Esophagus (tissue), 2 donors: ENCODE results near the gene AP2M1. TPM values are rescaled to one million over a fixed set of nuclear protein-coding genes. Genes with fewer than 3 reads are reported as not detected.
"Not testable (repeated sequence)": the region's sequence is repeated elsewhere in the genome, so short reads cannot be mapped to it uniquely, and the experiment has no call there.

ENCODE experiments used
- H3K27ac ChIP-seq, 2 donors: one replicate each; pipeline ENCODE4 v1.5.1; 2013; ENCODE audit warnings: low read depth in 2 of 2, mild to moderate bottlenecking in 2 of 2, inconsistent platforms in 1 of 2, low read length in 1 of 2, moderate library complexity in 1 of 2
- H3K27me3 ChIP-seq, 2 donors: one replicate each; pipeline ENCODE4 v1.6.1; 2013; ENCODE audit warnings: low read length in 2 of 2, control low read depth in 1 of 2, mild to moderate bottlenecking in 1 of 2; ENCODE audit not compliant: insufficient read depth in 2 of 2, control insufficient read depth in 1 of 2
- H3K36me3 ChIP-seq, 2 donors: one replicate each; pipeline ENCODE4 v1.6.1; 2013; ENCODE audit warnings: low read length in 1 of 2; ENCODE audit not compliant: control insufficient read depth in 2 of 2, insufficient read depth in 2 of 2
- H3K4me1 ChIP-seq, 2 donors: one replicate each; pipeline ENCODE4 v1.6.1; 2013; ENCODE audit warnings: low read length in 1 of 2; ENCODE audit not compliant: control insufficient read depth in 2 of 2, insufficient read depth in 2 of 2
- H3K4me3 ChIP-seq, 2 donors: one replicate each; pipeline ENCODE4 v1.5.1; 2013; ENCODE audit warnings: low read length in 2 of 2, mild to moderate bottlenecking in 2 of 2, low read depth in 1 of 2, moderate library complexity in 1 of 2
- H3K9me3 ChIP-seq, 2 donors: one replicate each; pipeline ENCODE4 v1.6.1; 2013; ENCODE audit warnings: mild to moderate bottlenecking in 2 of 2, low read depth in 1 of 2, low read length in 1 of 2, moderate library complexity in 1 of 2; ENCODE audit not compliant: control insufficient read depth in 2 of 2, insufficient read depth in 1 of 2
- WGBS, 2 donors: extraction: QIAGEN DNeasy Blood & Tissue Kit; methylation state at CpG; one replicate each; pipeline ENCODE4 v1.1.7; 2013; 5-methylcytosine and 5-hydroxymethylcytosine counted together
- polyA plus RNA-seq, 2 donors: library from polyadenylated mRNA; stranded (reverse); fragments of 200-250 nt; gene quantifications; one replicate each; pipeline ENCODE4 v1.2.3, GENCODE V29; 2013
- donor health status: healthy with polysubstance abuse.
- donor health status: Bipolar disorder and iron deficiency.

AP2M1 gene
- polyA plus RNA-seq, 2 donors: 94.2 to 210 TPM

DNA sequence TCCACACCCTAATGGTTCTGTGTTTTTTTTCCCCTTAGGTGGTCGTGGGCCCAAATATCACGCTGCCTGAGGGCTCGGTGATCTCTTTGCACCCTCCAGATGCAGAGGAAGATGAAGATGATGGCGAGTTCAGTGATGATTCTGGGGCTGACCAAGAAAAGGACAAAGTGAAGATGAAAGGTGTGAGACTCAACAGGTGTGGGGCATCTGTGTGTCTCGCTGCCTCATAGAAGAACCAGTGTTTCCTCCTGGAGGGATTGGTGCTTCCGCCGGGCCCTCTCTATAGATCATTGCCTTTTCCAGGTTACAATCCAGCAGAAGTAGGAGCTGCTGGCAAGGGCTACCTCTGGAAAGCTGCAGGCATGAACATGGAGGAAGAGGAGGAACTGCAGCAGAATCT is 32.5 kb upstream of the AP2M1 start:
- H3K27me3 ChIP-seq: no peaks in the 10 kb centered on the region
- H3K9me3 ChIP-seq: no peaks in the 10 kb centered on the region
- H3K4me1 ChIP-seq: no peaks in the 10 kb centered on the region
- peaks cover 8 to 44% of the 10 kb centered on the region in 2 donors for H3K36me3 ChIP-seq
- H3K4me3 ChIP-seq: no peak overlapping the region
- H3K27ac ChIP-seq: no peak overlapping the region
- WGBS, 2 donors: 90 to 91% methylated on average over 7 of the region's 7 CpGs

DNA sequence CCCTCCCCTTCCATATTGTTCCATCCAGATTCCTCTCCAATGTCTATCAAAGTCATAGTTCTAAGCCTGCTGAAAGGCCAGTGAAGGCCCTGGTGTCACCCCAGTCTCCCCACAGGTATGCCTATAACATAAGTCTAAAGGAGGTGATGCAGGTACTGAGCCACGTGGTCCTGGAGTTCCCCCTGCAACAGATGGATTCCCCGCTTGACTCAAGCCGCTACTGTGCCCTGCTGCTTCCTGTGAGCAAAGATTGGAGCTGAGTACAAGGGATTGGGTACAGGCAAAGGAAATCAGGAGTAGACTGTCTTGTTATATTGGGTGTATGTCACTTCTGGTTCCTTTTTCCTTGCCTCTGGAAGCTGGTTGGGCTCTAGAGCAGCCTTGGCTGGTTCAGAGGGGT is 31.3 kb upstream of the AP2M1 start:
- peaks cover 8 to 40% of the 10 kb centered on the region in 2 donors for H3K36me3 ChIP-seq
- no peak overlapping the region for H3K4me3 ChIP-seq
- H3K4me1 ChIP-seq: no peaks in the 10 kb centered on the region
- 84 to 86% methylated on average over 3 of the region's 3 CpGs for WGBS, 2 donors
- H3K27me3 ChIP-seq: no peaks in the 10 kb centered on the region
- H3K9me3 ChIP-seq: no peaks in the 10 kb centered on the region
- H3K27ac ChIP-seq: no peak overlapping the region

DNA sequence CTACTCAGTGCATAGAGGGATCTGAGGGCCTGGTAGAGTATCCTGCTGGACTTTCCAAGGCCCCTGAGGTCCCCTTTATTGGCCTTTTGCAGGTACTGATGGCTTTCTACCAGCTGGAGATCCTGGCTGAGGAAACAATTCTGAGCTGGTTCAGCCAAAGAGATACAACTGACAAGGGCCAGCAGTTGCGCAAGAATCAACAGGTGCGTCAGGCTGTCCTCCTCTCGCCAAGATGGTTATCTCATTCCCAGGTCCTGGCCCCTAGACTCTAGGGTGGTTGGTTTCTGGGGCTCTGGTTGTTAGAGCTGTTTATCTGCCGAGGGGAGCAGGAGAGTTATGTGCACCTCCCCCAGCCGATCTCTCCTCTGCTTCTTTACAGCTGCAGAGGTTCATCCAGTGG is 30.1 kb upstream of the AP2M1 start:
- Histone ChIP-seq H3K4me1 (no peaks in the 10 kb centered on the region), H3K4me3 (no peak overlapping the region), H3K9me3 (no peaks in the 10 kb centered on the region), H3K27me3 (no peaks in the 10 kb centered on the region), H3K27ac (no peak overlapping the region), H3K36me3 (peaks cover 8 to 40% of the 10 kb centered on the region in 2 donors)
- WGBS, 2 donors: 66 to 70% methylated on average over 5 of the region's 5 CpGs

DNA sequence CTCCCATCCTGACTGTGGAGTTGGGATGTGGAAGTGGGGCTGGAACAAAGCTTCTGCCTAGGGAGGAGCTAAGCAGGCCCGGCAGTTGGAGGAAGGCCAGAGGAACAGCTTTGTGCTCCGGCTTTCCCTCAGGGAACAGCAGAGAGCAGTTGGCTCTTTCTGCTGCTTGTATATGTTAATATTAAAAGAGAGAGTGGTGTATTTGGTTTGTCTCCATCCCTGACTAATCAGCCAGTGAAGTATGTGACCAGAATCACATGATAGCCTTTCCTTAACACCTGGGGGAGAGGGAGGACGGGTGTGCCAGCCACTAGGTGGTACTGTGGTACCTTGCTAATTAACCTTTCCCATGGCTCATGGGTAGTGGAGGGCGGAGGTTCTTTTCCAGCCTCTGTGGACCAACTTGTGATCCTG is 29.5 kb upstream of the AP2M1 start:
- H3K27ac ChIP-seq: peak overlapping the region in 1 of 2 donors; percentile 42
- H3K9me3 ChIP-seq: no peaks in the 10 kb centered on the region
- no peaks in the 10 kb centered on the region for H3K27me3 ChIP-seq

DNA sequence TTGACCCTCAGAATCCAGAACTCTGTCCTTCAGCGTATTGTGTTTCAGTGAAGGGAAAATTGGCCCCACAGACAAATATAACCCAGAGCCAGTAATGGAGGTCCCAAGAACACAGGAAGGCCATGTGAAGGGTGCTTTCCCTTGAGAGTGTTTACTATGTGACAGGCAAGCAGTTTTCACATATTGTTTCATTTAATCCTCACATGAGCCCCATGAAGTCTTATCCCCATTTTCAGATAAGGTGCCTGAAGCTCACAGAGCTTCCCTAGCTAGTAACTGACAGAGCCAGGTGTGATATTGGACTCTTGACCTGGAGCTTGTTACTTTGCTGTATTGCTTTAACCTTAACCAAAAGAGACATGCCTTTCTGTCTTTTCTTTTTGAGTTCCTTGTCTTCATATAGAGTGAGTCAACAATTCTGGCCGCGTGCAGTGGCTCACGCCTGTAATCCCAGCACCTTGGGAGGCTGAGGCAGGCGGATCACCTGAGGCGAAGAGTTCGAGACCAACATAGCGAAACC is 28.8 kb upstream of the AP2M1 start:
- Histone ChIP-seq H3K9me3 (no peaks in the 10 kb centered on the region), H3K36me3 (peaks cover 8 to 35% of the 10 kb centered on the region in 2 donors), H3K4me1 (no peaks in the 10 kb centered on the region), H3K27me3 (no peaks in the 10 kb centered on the region), H3K4me3 (no peak overlapping the region), H3K27ac (no peak overlapping the region)
- 75 to 86% methylated on average over 8 of the region's 8 CpGs for WGBS, 2 donors

More for the DNA sequence above, 29.5 kb upstream of the AP2M1 start:
- 27 to 29% methylated on average over 4 of the region's 4 CpGs for WGBS, 2 donors
- no peaks in the 10 kb centered on the region for H3K4me1 ChIP-seq
- H3K36me3 ChIP-seq: peaks cover 8 to 40% of the 10 kb centered on the region in 2 donors
- no peak overlapping the region for H3K4me3 ChIP-seq

DNA sequence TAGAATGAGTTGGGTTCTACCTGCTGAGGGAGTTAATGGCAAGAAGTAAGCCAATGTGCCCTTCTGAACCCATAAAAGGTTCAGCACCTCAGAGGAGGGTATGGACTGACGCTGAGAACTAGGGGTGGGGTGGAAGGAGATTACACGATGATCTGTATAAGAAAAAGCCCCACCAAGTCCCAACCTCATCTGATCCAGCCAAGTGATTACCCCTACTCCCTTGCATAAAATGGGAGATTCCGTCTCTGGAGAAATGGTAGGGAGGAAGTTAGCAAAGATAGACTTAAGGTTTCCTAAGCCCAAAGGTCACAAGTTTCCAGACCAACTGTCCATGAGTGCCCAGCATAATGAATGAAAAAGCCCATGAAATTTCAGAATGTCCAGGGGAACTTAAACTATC is 26.6 kb upstream of the AP2M1 start:
- Histone ChIP-seq H3K9me3 (no peaks in the 10 kb centered on the region), H3K4me3 (no peak overlapping the region), H3K27ac (no peak overlapping the region), H3K4me1 (no peaks in the 10 kb centered on the region), H3K27me3 (no peaks in the 10 kb centered on the region), H3K36me3 (peaks cover 3 to 20% of the 10 kb centered on the region in 2 donors)
- WGBS, 2 donors: 85% methylated on average over 3 of the region's 3 CpGs

DNA sequence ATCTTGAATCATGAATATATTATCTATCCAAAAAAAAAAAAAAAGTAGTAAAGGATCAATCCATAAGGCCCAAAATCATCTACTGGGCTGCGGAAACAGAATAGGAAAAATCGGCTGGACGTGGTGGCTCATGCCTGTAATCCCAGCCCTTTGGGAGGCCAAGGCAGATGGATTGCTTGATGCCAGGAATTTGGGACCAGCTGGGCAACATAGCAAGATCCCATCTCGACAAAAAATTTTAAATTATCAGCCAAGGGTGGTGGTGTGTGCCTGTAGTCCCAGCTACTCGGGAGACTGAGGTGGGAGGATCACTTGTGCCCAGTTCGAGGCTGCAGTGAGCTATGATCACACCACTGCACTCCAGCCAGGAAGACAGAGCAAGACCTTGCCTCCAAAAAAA is 25.5 kb upstream of the AP2M1 start:
- Histone ChIP-seq H3K27ac (no peak overlapping the region), H3K4me1 (no peaks in the 10 kb centered on the region), H3K9me3 (no peaks in the 10 kb centered on the region), H3K27me3 (no peaks in the 10 kb centered on the region), H3K4me3 (no peak overlapping the region), H3K36me3 (peaks cover 0 to 11% of the 10 kb centered on the region in 2 donors)
- 90 to 94% methylated on average over 6 of the region's 6 CpGs for WGBS, 2 donors

DNA sequence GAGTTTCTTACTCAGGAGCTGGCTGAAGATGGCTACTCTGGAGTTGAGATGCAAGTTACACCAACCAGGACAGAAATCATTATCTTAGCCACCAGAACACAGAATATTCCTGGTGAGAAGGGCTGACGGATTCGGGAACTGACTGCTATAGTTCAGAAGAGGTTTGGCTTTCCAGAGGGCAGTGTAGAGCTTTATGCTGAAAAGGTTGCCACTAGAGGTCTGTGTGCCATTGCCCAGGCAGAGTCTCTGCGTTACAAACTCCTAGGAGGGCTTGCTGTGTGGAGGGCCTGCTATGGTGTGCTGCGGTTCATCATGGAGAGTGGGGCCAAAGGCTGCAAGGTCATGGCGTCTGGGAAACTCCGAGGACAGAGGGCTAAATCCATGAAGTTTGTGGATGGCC is 24.9 kb upstream of the AP2M1 start:
- not testable (repeated sequence) for H3K4me3 ChIP-seq, H3K36me3 ChIP-seq, H3K4me1 ChIP-seq, H3K9me3 ChIP-seq, H3K27ac ChIP-seq, H3K27me3 ChIP-seq
- WGBS, 2 donors: 75 to 76% methylated on average over 6 of the region's 6 CpGs

DNA sequence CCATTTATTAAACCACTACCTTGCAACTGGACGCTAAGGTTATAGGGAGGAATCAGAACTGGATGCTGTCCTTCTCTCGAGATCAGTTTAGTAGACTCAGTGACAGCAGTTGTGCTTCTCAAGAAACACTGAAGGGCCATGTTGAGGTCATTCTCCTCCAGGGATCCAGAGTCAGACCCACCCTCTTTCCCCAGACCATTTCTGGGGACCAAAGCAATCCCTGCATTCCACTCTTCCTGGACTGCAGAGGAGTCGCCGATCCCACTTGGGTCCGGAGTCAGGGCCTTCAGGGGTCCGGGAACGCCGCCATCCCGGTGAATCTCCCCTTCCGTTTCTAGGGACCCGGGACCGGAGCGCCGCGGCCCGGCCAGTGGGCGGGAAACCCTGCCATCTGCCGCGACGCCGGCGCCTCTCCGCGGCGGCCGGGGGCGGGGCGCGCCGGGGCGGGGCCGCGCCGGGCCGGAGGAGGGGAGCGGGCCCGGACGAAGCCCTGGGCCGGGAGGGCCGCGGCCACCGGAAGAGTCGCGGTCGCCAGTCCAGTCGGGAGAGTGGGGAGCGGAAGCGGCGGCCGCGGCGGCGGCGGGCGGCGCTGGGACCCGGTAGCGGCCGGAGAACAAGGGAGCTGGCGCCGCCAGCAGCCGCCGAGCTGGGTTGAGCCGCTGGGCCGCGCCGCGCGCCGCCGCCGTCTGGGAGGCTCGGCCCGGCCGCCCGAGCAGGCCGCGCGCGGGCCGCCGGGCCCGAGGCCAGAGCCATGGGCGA is 19.6 kb upstream of the AP2M1 start, which contains the start of gene DVL3:
Gene DVL3 (plus strand): TSS at position 493 of the 759 bp plus-strand sequence. CDS start 259 bp downstream, at position 752.
- H3K27ac ChIP-seq: peak within 1 kb of the TSS; percentile 93 to 97
- no peaks in the 10 kb centered on the region for H3K9me3 ChIP-seq
- peak within 1 kb of the TSS; percentile 81 to 91 for H3K4me3 ChIP-seq
- no peaks in the 10 kb centered on the region for H3K36me3 ChIP-seq
- 0 to 1% methylated on average over 51 to 84 of the region's 84 CpGs for WGBS, 2 donors
- H3K4me1 ChIP-seq: peaks cover 3 to 8% of the 10 kb centered on the region in 2 donors
- no peaks in the 10 kb centered on the region for H3K27me3 ChIP-seq
